Measurements from ENCODE around the gene CCDC178.

CCDC178 gene

GRCh38 chr18:33275843-33276242 is 164.7 kb downstream of the CCDC178 start:
- no peak overlapping the region for H3K27ac ChIP-seq
- no peak for TF ChIP-seq CTCF (conservative IDR thresholded peaks at IDR 0.05)
- no peak for TF ChIP-seq ZFX (IDR thresholded peaks at IDR 0.05)

GRCh38 chr18:33270297-33270696 is 170.2 kb downstream of the CCDC178 start:
- TF ChIP-seq ZFX (IDR thresholded peaks at IDR 0.05) = no peak
- no peak for TF ChIP-seq CTCF (conservative IDR thresholded peaks at IDR 0.05)
- no peak overlapping the region for H3K27ac ChIP-seq

- no peak for TF ChIP-seq CTCF (conservative IDR thresholded peaks at IDR 0.05)
- TF ChIP-seq ZFX (IDR thresholded peaks at IDR 0.05) = no peak
- no peak overlapping the region for H3K27ac ChIP-seq
Measured at GRCh38 chr18:33269223-33269622, 171.3 kb downstream of the CCDC178 start.

GRCh38 chr18:33264566-33264965 is 176.0 kb downstream of the CCDC178 start:
- no peak overlapping the region for H3K27ac ChIP-seq
- TF ChIP-seq CTCF (conservative IDR thresholded peaks at IDR 0.05) (no peak), ZFX (IDR thresholded peaks at IDR 0.05) (no peak)

- H3K27ac ChIP-seq = no peak overlapping the region
- TF ChIP-seq ZFX (IDR thresholded peaks at IDR 0.05) = no peak
Measured at GRCh38 chr18:33239298-33239697, 201.2 kb downstream of the CCDC178 start.

GRCh38 chr18:33232318-33232626 is 208.2 kb downstream of the CCDC178 start:
- H3K27ac ChIP-seq = no peak overlapping the region
- TF ChIP-seq ZFX (IDR thresholded peaks at IDR 0.05) = no peak
- peak; percentile 67 for TF ChIP-seq CTCF (conservative IDR thresholded peaks at IDR 0.05)

GRCh38 chr18:33231474-33232317 is 208.8 kb downstream of the CCDC178 start:
- H3K27ac ChIP-seq = no peak overlapping the region
- peak; percentile 90 for TF ChIP-seq CTCF (conservative IDR thresholded peaks at IDR 0.05)
- no peak for TF ChIP-seq ZFX (IDR thresholded peaks at IDR 0.05)

GRCh38 chr18:33212363-33212762 is 228.2 kb downstream of the CCDC178 start:
- TF ChIP-seq ZFX (IDR thresholded peaks at IDR 0.05) (no peak), CTCF (conservative IDR thresholded peaks at IDR 0.05) (no peak)
- H3K27ac ChIP-seq = no peak overlapping the region
